Measurements from ENCODE around the gene MAN1C1. TPM values are rescaled to one million over a fixed set of nuclear protein-coding genes. Genes with fewer than 3 reads are reported as not detected.

MAN1C1 gene
- total RNA-seq, 4 donors from 2014 or later: 28.1 to 60.4 (median 32.7) TPM

DNA sequence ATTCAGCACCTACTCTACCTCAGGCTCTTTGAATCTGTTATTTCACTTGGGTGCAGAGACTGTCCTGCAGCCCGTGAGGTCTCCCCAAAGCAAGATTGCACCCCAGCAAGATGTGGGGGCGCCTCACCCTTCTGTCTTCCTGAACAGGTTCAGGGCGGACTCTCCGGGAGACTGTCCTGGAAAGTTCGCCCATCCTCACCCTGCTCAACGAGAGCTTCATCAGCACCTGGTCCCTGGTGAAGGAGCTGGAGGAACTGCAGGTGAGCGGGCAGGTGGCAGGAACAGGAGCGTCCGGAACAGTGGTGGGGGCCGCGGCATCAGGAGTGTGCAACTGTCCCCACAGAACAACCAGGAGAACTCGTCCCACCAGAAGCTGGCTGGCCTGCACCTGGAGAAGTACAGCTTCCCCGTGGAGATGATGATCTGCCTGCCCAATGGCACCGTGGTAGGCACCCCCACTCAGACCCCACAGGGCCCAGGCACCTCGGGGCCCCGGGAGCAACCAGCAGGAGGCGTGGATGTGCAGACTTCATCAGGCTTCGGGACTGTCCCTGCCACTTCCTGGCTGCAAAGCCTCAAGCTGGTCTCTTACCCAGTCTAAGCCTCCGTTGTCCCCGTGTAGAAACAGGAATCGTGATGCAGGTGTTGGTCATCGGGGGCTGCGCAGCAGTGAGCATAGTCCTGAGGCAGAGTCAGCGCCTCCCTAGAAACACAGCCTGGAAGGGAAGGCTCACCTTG, 197.3 kb downstream of the MAN1C1 start:
- Histone ChIP-seq H3K27me3 (no peaks in the 10 kb centered on the region), H3K36me3 (peaks cover 21 to 27% of the 10 kb centered on the region in 2 donors), H3K27ac (no peak overlapping the region), H3K4me3 (replicated peaks in 1 of 3) (no peak overlapping the region), H3K4me1 (peaks cover 7 to 24% of the 10 kb centered on the region in 2 donors), H3K9me3 (no peaks in the 10 kb centered on the region)
- 87 to 94% methylated on average over 20 to 23 of the region's 24 CpGs for WGBS, 2 donors
- DNase-seq: no peak
- TF ChIP-seq, protein P1, sequence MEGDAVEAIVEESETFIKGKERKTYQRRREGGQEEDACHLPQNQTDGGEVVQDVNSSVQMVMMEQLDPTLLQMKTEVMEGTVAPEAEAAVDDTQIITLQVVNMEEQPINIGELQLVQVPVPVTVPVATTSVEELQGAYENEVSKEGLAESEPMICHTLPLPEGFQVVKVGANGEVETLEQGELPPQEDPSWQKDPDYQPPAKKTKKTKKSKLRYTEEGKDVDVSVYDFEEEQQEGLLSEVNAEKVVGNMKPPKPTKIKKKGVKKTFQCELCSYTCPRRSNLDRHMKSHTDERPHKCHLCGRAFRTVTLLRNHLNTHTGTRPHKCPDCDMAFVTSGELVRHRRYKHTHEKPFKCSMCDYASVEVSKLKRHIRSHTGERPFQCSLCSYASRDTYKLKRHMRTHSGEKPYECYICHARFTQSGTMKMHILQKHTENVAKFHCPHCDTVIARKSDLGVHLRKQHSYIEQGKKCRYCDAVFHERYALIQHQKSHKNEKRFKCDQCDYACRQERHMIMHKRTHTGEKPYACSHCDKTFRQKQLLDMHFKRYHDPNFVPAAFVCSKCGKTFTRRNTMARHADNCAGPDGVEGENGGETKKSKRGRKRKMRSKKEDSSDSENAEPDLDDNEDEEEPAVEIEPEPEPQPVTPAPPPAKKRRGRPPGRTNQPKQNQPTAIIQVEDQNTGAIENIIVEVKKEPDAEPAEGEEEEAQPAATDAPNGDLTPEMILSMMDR (IDR thresholded peaks at IDR 0.05): no peak
- TF ChIP-seq POLR2A (IDR thresholded peaks at IDR 0.05): no peak
- intact Hi-C loops (cut with DNase I): loop anchor here (10.0 kb wide), 2 partner anchors 389 to 579 kb away; partner anchors contain the start of genes RHCE and SYF2

DNA sequence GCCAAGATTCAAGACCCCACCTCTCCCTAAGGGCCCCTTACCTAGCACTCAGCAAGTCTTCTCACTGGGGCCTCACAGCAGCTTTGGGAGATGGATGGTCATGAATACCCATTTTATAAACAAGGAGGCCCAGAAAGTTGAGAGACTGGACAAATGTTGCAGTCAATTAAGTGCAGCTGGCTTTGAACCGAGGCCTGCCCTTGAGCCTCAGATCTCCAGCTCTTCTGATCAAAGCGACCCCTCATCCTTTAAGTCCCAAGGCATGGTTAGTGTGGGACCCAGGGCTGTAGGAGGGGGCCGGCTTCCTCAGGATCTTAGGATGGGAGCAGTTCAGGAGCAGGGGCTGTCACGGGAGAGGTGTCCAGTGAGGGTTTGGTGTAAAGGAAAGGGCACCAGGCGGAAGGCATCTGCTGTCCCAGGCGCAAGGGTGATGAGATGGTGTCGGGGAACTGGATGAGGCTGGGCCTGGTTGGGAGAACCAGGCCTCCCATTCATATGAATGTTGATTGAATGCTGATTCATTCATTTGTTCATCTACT, 198.0 kb downstream of the MAN1C1 start:
- no peak for DNase-seq
- peaks cover 16 to 23% of the 10 kb centered on the region in 2 donors for H3K36me3 ChIP-seq
- H3K27ac ChIP-seq: no peak overlapping the region
- TF ChIP-seq, protein P1 (IDR thresholded peaks at IDR 0.05): no peak
- no peak for TF ChIP-seq POLR2A (IDR thresholded peaks at IDR 0.05)
- intact Hi-C loops (cut with DNase I): loop anchor here (10.0 kb wide), 2 partner anchors 390 to 580 kb away; partner anchors contain the start of genes RHCE and SYF2
- peaks cover 10 to 26% of the 10 kb centered on the region in 2 donors for H3K4me1 ChIP-seq
- no peaks in the 10 kb centered on the region for H3K27me3 ChIP-seq
- 84 to 90% methylated on average over 7 of the region's 7 CpGs for WGBS, 2 donors
- H3K4me3 ChIP-seq (replicated peaks in 1 of 3): no peak overlapping the region
- no peaks in the 10 kb centered on the region for H3K9me3 ChIP-seq

DNA sequence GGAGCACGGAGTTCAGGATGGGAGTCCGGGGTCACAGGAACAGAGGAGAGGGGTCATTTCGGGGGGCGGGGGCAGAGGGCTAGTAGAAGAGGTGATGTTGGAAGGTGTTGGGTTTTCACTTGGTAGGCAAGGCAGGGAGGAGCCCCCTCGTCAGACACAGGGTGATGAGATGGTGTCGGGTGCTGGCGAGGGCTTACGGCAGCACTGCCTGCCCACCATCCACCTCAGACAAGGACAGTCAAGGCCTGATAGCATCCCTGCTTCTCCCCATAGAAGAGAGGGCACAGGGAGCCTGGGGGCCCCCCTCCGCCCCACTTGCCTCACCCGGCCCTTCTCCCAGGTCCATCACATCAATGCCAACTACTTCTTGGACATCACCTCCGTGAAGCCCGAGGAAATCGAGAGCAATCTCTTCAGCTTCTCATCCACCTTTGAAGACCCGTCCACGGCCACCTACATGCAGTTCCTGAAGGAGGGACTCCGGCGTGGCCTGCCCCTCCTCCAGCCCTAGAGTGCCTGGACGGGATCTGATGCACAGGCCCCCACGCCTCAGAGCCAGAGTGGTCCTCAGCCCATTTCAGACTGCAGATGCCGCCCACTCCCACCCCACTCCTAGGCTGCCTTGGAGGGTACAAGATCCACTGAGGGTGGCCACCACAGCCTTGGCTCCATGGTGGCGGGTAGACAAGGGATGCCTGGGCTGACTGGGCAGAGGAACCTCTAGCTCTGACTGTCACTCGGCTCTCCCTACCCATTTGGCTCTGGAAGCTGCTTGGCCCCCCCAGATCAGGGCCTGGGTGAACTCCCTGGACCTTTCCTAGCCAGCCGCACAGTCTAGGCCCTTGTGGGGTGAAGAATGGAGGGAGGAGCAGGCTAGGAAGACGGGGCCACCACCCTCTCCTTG, 198.9 kb downstream of the MAN1C1 start:
- Histone ChIP-seq H3K27me3 (no peaks in the 10 kb centered on the region), H3K36me3 (peaks cover 16% of the 10 kb centered on the region in 2 donors), H3K9me3 (no peaks in the 10 kb centered on the region), H3K4me3 (replicated peaks in 1 of 3) (no peak overlapping the region), H3K27ac (no peak overlapping the region), H3K4me1 (peaks cover 10 to 24% of the 10 kb centered on the region in 2 donors)
- TF ChIP-seq, protein P1 (IDR thresholded peaks at IDR 0.05): no peak
- TF ChIP-seq POLR2A (IDR thresholded peaks at IDR 0.05): no peak
- 91 to 93% methylated on average over 20 to 23 of the region's 24 CpGs for WGBS, 2 donors
- intact Hi-C loops (cut with DNase I): loop anchor here (10.0 kb wide), 2 partner anchors 391 to 581 kb away; partner anchors contain the start of genes RHCE and SYF2
- DNase-seq: no peak

DNA sequence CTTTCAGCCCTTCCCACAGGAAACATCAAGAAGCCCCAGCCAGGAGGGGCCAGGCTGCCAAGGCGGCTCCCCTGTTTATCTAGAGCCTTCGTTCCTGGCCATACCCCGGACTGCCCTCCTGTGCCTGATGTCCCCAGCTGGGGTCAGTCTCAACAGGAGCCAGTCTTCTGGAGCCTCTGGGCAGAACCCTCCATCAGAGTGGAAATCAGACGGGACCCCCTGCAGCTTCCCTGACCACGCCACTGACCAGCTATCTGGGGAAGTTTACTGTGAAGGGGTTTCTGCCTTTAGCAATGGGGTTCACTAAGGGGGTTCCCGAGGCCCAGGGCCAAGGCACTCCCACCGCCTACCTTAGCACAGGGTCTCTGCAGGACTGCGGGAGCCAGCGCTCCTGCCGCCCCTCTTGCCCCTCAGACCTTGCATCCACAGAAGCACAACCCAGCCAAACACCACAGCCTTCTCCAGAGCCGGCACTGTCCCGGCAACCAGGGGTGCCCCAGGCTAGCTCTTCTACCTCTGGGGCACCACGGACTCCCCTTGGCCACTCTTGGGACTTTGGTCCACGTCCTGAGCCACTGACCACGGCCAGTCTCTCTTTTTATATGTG, 199.6 kb downstream of the MAN1C1 start:
- WGBS, 2 donors: 90 to 95% methylated on average over 6 to 15 of the region's 15 CpGs
- no peaks in the 10 kb centered on the region for H3K27me3 ChIP-seq
- H3K4me1 ChIP-seq: peaks cover 16 to 21% of the 10 kb centered on the region in 2 donors
- no peak for DNase-seq
- no peak overlapping the region for H3K4me3 ChIP-seq (replicated peaks in 1 of 3)
- TF ChIP-seq, protein P1 (IDR thresholded peaks at IDR 0.05): no peak
- no peak for TF ChIP-seq POLR2A (IDR thresholded peaks at IDR 0.05)
- no peaks in the 10 kb centered on the region for H3K9me3 ChIP-seq
- H3K36me3 ChIP-seq: peaks cover 16% of the 10 kb centered on the region in 2 donors
- H3K27ac ChIP-seq: no peak overlapping the region
- intact Hi-C loops (cut with DNase I): loop anchor here (10.0 kb wide), 2 partner anchors 391 to 581 kb away; partner anchors contain the start of genes RHCE and SYF2
